ENCODE data around the gene GABARAPL2. TPM values are rescaled to one million over a fixed set of nuclear protein-coding genes. Genes with fewer than 3 reads are reported as not detected.

The GABARAPL2 gene
- total RNA-seq, 1 donor from 2014 or later: 90.3 TPM

DNA sequence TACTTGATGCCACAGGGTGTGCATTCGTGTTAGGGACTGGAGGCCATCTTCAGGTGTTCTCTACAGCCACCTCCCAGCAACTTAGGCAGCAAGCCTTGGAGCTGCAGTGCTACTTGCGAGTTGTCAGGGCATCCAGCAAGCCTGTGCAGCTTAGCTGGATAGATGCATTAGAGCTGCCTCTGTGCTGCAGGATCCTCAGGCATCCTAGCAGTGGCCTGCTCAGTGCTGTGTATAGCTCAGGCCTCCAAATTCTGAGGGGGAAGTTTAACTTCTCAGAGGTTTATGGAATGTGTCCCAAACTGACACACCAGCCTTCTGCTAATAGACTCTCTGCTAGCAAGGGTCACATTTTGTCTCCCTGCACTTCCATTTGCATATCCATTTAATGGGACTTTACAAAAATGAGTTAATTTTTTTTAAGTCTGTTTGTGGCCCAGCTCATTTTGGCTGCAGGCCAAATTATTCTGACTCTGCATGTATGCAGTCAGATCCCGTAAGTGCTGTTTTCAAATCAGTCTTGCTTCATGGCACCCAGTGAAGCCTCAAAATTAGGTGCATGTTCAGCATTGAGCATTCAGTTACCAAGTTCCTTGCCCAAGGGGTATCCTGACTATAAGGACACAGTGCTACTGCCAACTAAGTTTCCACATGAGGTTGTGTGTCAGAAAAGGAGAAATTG is 6.8 kb downstream of the GABARAPL2 start:
- peaks cover 2% of the 10 kb centered on the region for H3K4me1 Mint-ChIP-seq (ENCODE audit: unreplicated experiment)
- H3K27me3 Mint-ChIP-seq (ENCODE audit: unreplicated experiment): no peaks in the 10 kb centered on the region
- no peak for TF ChIP-seq CTCF (IDR thresholded peaks at IDR 0.05)
- no peak overlapping the region for H3K27ac Mint-ChIP-seq (ENCODE audit: unreplicated experiment)
- DNase-seq (ENCODE audit: extremely low spot score, unreplicated experiment): no peak
- no peaks in the 10 kb centered on the region for H3K9me3 Mint-ChIP-seq (ENCODE audit: unreplicated experiment)
- peaks cover 48% of the 10 kb centered on the region for H3K36me3 Mint-ChIP-seq (ENCODE audit: unreplicated experiment)
- H3K4me3 Mint-ChIP-seq (ENCODE audit: unreplicated experiment): no peak overlapping the region

- H3K27ac Mint-ChIP-seq (ENCODE audit: unreplicated experiment): no peak overlapping the region
- H3K36me3 Mint-ChIP-seq (ENCODE audit: unreplicated experiment): peaks cover 51% of the 10 kb centered on the region
- no peak for DNase-seq (ENCODE audit: extremely low spot score, unreplicated experiment)
- no peaks in the 10 kb centered on the region for H3K27me3 Mint-ChIP-seq (ENCODE audit: unreplicated experiment)
- H3K4me3 Mint-ChIP-seq (ENCODE audit: unreplicated experiment): no peak overlapping the region
- no peaks in the 10 kb centered on the region for H3K4me1 Mint-ChIP-seq (ENCODE audit: unreplicated experiment)
- H3K9me3 Mint-ChIP-seq (ENCODE audit: unreplicated experiment): no peaks in the 10 kb centered on the region
- TF ChIP-seq CTCF (IDR thresholded peaks at IDR 0.05): no peak
Measured at GRCh38 chr16:75573955-75574354, 7.8 kb downstream of the GABARAPL2 start.

- DNase-seq (ENCODE audit: extremely low spot score, unreplicated experiment): no peak
- H3K27me3 Mint-ChIP-seq (ENCODE audit: unreplicated experiment): no peaks in the 10 kb centered on the region
- H3K4me3 Mint-ChIP-seq (ENCODE audit: unreplicated experiment): no peak overlapping the region
- no peaks in the 10 kb centered on the region for H3K9me3 Mint-ChIP-seq (ENCODE audit: unreplicated experiment)
- H3K36me3 Mint-ChIP-seq (ENCODE audit: unreplicated experiment): peaks cover 54% of the 10 kb centered on the region
- H3K4me1 Mint-ChIP-seq (ENCODE audit: unreplicated experiment): no peaks in the 10 kb centered on the region
- TF ChIP-seq CTCF (IDR thresholded peaks at IDR 0.05): no peak
- H3K27ac Mint-ChIP-seq (ENCODE audit: unreplicated experiment): no peak overlapping the region
Measured at GRCh38 chr16:75575958-75576357, 9.8 kb downstream of the GABARAPL2 start.

- Mint-ChIP-seq H3K36me3 (ENCODE audit: unreplicated experiment) (peaks cover 53% of the 10 kb centered on the region), H3K4me1 (ENCODE audit: unreplicated experiment) (no peaks in the 10 kb centered on the region), H3K9me3 (ENCODE audit: unreplicated experiment) (no peaks in the 10 kb centered on the region), H3K4me3 (ENCODE audit: unreplicated experiment) (no peak overlapping the region), H3K27ac (ENCODE audit: unreplicated experiment) (no peak overlapping the region), H3K27me3 (ENCODE audit: unreplicated experiment) (no peaks in the 10 kb centered on the region)
- DNase-seq (ENCODE audit: extremely low spot score, unreplicated experiment): no peak
- no peak for TF ChIP-seq CTCF (IDR thresholded peaks at IDR 0.05)
Measured at GRCh38 chr16:75576384-75576811, 10.2 kb downstream of the GABARAPL2 start.

- no peaks in the 10 kb centered on the region for H3K4me1 Mint-ChIP-seq (ENCODE audit: unreplicated experiment)
Measured at GRCh38 chr16:75578212-75578611, 12.0 kb downstream of the GABARAPL2 start.

More at GRCh38 chr16:75578212-75578611, 12.0 kb downstream of the GABARAPL2 start:
- no peaks in the 10 kb centered on the region for H3K27me3 Mint-ChIP-seq (ENCODE audit: unreplicated experiment)
- DNase-seq (ENCODE audit: extremely low spot score, unreplicated experiment): no peak
- H3K36me3 Mint-ChIP-seq (ENCODE audit: unreplicated experiment): peaks cover 50% of the 10 kb centered on the region
- H3K27ac Mint-ChIP-seq (ENCODE audit: unreplicated experiment): no peak overlapping the region
- TF ChIP-seq CTCF (IDR thresholded peaks at IDR 0.05): no peak
- no peaks in the 10 kb centered on the region for H3K9me3 Mint-ChIP-seq (ENCODE audit: unreplicated experiment)
- no peak overlapping the region for H3K4me3 Mint-ChIP-seq (ENCODE audit: unreplicated experiment)
